NCI-H2171 treated with DMSO at 0.1 percent for 48 hours (cell line): ENCODE data around the gene ELAVL2.

ENCODE experiments used
- DNase-seq: peaks from one replicate; lab custom pipeline; 2025; lab: John Stamatoyannopoulos, UW

Gene ELAVL2

GRCh38 chr9:23662320-23662719 lies 163.7 kb downstream of the ELAVL2 start:
- DNase-seq = no peak

- no peak for DNase-seq
Measured at GRCh38 chr9:23659346-23660006, 166.6 kb downstream of the ELAVL2 start.

- DNase-seq = no peak
Measured at GRCh38 chr9:23658376-23659258, 167.4 kb downstream of the ELAVL2 start.

GRCh38 chr9:23651051-23651450 lies 175.0 kb downstream of the ELAVL2 start:
- no peak for DNase-seq

- no peak for DNase-seq
Measured at GRCh38 chr9:23648651-23649050, 177.4 kb downstream of the ELAVL2 start.

GRCh38 chr9:23644896-23645295 lies 181.1 kb downstream of the ELAVL2 start:
- no peak for DNase-seq

- no peak for DNase-seq
Measured at GRCh38 chr9:23644326-23644725, 181.7 kb downstream of the ELAVL2 start.

- DNase-seq = no peak
Measured at GRCh38 chr9:23643656-23644258, 182.3 kb downstream of the ELAVL2 start.
